OCI-LY1 (cell line): ENCODE data around the gene TEDC2.
A peak's percentile ranks its signal among the peaks of the same experiment; 100 is the strongest.

ENCODE experiments used
- H2AFZ ChIP-seq: fragments of 200-600 bp; sonication (generic), shearing (Covaris generic); 2 replicates; pipeline ENCODE4 v1.6.0; 2014; ENCODE audit warnings: antibody characterized with exemption, mild to moderate bottlenecking, low read length
- H3F3A ChIP-seq: fragments of 200-600 bp; sonication (generic), shearing (Covaris generic); 2 replicates; pipeline ENCODE4 v1.6.0; 2014; ENCODE audit warnings: mild to moderate bottlenecking, antibody characterized with exemption, low read length, moderate library complexity; ENCODE audit not compliant: insufficient read depth
- H3K27ac ChIP-seq: fragments of 200-600 bp; sonication (generic); 2 replicates; pipeline ENCODE4 v1.5.1; 2014; ENCODE audit warnings: low read length, mixed run types, mild to moderate bottlenecking, low read depth; ENCODE audit not compliant: poor library complexity, severe bottlenecking
- H3K27me3 ChIP-seq: fragments of 200-600 bp; sonication (generic); 2 replicates; pipeline ENCODE4 v1.6.0; 2014; ENCODE audit warnings: antibody characterized with exemption, mild to moderate bottlenecking, low read length, moderate library complexity; ENCODE audit not compliant: insufficient read depth
- H3K36me3 ChIP-seq: fragments of 200-600 bp; sonication (generic); 2 replicates; pipeline ENCODE4 v1.6.1; 2014; ENCODE audit warnings: mild to moderate bottlenecking, antibody characterized with exemption, low read length, moderate library complexity, mixed read lengths; ENCODE audit not compliant: insufficient read depth
- H3K4me1 ChIP-seq: fragments of 200-600 bp; sonication (generic); 2 replicates; pipeline ENCODE4 v1.5.1; 2014; ENCODE audit warnings: mild to moderate bottlenecking, low read length, moderate library complexity; ENCODE audit not compliant: insufficient read depth, severe bottlenecking
- H3K4me2 ChIP-seq: fragments of 200-600 bp; sonication (generic), shearing (Covaris generic); 2 replicates; pipeline ENCODE4 v1.6.1; 2014; ENCODE audit warnings: low read length
- H3K4me3 ChIP-seq: fragments of 200-600 bp; sonication (generic); 2 replicates; pipeline ENCODE4 v1.5.1; 2014; ENCODE audit warnings: low read length, low read depth, mild to moderate bottlenecking, mixed read lengths; ENCODE audit not compliant: poor library complexity, severe bottlenecking
- H3K79me2 ChIP-seq: fragments of 200-600 bp; shearing (Covaris generic); 2 replicates; pipeline ENCODE4 v1.6.1; 2016; ENCODE audit warnings: mixed run types, low read length, mixed read lengths; ENCODE audit not compliant: insufficient read depth
- H3K9ac ChIP-seq: fragments of 200-600 bp; sonication (generic), shearing (Covaris generic); 2 replicates; pipeline ENCODE4 v1.6.1; 2014; ENCODE audit warnings: mild to moderate bottlenecking, low read length, mixed read lengths
- H3K9me2 ChIP-seq: fragments of 200-600 bp; sonication (generic), shearing (Covaris generic); 2 replicates; pipeline ENCODE4 v1.6.1; 2014; ENCODE audit warnings: low read depth, mild to moderate bottlenecking, low read length, mixed read lengths
- H3K9me3 ChIP-seq: fragments of 200-600 bp; shearing (Covaris generic); 2 replicates; pipeline ENCODE4 v1.6.1; 2014; ENCODE audit warnings: low read length, mixed read lengths
- H4K20me1 ChIP-seq: fragments of 200-600 bp; sonication (generic), shearing (Covaris generic); 2 replicates; pipeline ENCODE4 v1.6.0; 2016; ENCODE audit warnings: mild to moderate bottlenecking, low read length; ENCODE audit not compliant: insufficient read depth
- EZH2 ChIP-seq: fragments of 200-600 bp; sonication (generic), shearing (Covaris generic); IDR thresholded peaks from 2 replicates; pipeline ENCODE4 v1.8.0; 2017; ENCODE audit warnings: borderline replicate concordance, mixed run types, mild to moderate bottlenecking, antibody characterized with exemption, low read length, moderate library complexity, mixed read lengths
- TF ChIP-seq, protein P1 (sequence below): fragments of 200-600 bp; sonication (generic), shearing (Covaris generic); IDR thresholded peaks from 2 replicates; pipeline ENCODE4 v1.5.1; 2017; ENCODE audit warnings: mild to moderate bottlenecking, antibody characterized with exemption, low read length, moderate library complexity, mixed read lengths

Gene TEDC2

GRCh38 chr16:2460391-2460713, 443 bp downstream of the TEDC2 start:
- H3F3A ChIP-seq, result 0 out of 2 replicates have a peak, but pooled peaks cover 4% of the 10 kb centered on the region
- H3K27me3 ChIP-seq, result no peaks in the 10 kb centered on the region
- H3K4me2 ChIP-seq, result peak overlapping the region; percentile 95
- H2AFZ ChIP-seq, result no peak overlapping the region
- H3K36me3 ChIP-seq, result peaks cover 38% of the 10 kb centered on the region
- no peak overlapping the region for H3K27ac ChIP-seq
- no peaks in the 10 kb centered on the region for H3K79me2 ChIP-seq
- peaks cover 28% of the 10 kb centered on the region for H3K4me1 ChIP-seq
- H4K20me1 ChIP-seq, result no peaks in the 10 kb centered on the region
- TF ChIP-seq, protein P1, sequence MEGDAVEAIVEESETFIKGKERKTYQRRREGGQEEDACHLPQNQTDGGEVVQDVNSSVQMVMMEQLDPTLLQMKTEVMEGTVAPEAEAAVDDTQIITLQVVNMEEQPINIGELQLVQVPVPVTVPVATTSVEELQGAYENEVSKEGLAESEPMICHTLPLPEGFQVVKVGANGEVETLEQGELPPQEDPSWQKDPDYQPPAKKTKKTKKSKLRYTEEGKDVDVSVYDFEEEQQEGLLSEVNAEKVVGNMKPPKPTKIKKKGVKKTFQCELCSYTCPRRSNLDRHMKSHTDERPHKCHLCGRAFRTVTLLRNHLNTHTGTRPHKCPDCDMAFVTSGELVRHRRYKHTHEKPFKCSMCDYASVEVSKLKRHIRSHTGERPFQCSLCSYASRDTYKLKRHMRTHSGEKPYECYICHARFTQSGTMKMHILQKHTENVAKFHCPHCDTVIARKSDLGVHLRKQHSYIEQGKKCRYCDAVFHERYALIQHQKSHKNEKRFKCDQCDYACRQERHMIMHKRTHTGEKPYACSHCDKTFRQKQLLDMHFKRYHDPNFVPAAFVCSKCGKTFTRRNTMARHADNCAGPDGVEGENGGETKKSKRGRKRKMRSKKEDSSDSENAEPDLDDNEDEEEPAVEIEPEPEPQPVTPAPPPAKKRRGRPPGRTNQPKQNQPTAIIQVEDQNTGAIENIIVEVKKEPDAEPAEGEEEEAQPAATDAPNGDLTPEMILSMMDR, result no peak
- TF ChIP-seq EZH2, result no peak
- H3K9me3 ChIP-seq, result no peaks in the 10 kb centered on the region
- no peaks in the 10 kb centered on the region for H3K9me2 ChIP-seq
- H3K9ac ChIP-seq, result peak overlapping the region; percentile 75
- H3K4me3 ChIP-seq, result peak overlapping the region; percentile 68

DNA sequence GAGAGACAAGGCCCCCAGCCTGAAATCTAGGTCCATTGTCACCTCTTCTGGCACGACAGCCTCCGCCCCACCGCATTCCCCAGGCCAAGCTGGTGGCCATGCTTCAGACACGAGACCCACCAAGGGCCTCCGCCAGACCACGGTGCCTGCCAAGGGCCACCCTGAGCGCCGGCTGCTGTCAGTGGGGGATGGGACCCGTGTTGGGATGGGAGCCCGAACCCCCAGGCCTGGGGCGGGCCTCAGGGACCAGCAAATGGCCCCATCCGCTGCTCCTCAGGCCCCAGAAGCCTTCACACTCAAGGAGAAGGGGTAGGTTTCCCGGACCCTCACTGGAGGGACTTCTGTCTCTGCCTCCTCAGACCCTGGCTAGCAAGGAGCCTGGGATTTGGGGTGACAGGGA, 1.0 kb downstream of the TEDC2 start:
- H3K79me2 ChIP-seq, result no peaks in the 10 kb centered on the region
- TF ChIP-seq, protein P1, result no peak
- no peak for TF ChIP-seq EZH2
- H4K20me1 ChIP-seq, result no peaks in the 10 kb centered on the region
- peak overlapping the region; percentile 68 for H3K4me3 ChIP-seq
- H3K9me3 ChIP-seq, result no peaks in the 10 kb centered on the region
- no peaks in the 10 kb centered on the region for H3K27me3 ChIP-seq
- no peak overlapping the region for H2AFZ ChIP-seq
- H3K9ac ChIP-seq, result peak overlapping the region; percentile 75; the same call in 1 of the 2 replicates
- no peak overlapping the region for H3K27ac ChIP-seq
- no peaks in the 10 kb centered on the region for H3K9me2 ChIP-seq
- H3K4me1 ChIP-seq, result peaks cover 28% of the 10 kb centered on the region
- peaks cover 32% of the 10 kb centered on the region for H3K36me3 ChIP-seq
- 0 out of 2 replicates have a peak, but pooled peaks cover 4% of the 10 kb centered on the region for H3F3A ChIP-seq
- peak overlapping the region; percentile 95 for H3K4me2 ChIP-seq

DNA sequence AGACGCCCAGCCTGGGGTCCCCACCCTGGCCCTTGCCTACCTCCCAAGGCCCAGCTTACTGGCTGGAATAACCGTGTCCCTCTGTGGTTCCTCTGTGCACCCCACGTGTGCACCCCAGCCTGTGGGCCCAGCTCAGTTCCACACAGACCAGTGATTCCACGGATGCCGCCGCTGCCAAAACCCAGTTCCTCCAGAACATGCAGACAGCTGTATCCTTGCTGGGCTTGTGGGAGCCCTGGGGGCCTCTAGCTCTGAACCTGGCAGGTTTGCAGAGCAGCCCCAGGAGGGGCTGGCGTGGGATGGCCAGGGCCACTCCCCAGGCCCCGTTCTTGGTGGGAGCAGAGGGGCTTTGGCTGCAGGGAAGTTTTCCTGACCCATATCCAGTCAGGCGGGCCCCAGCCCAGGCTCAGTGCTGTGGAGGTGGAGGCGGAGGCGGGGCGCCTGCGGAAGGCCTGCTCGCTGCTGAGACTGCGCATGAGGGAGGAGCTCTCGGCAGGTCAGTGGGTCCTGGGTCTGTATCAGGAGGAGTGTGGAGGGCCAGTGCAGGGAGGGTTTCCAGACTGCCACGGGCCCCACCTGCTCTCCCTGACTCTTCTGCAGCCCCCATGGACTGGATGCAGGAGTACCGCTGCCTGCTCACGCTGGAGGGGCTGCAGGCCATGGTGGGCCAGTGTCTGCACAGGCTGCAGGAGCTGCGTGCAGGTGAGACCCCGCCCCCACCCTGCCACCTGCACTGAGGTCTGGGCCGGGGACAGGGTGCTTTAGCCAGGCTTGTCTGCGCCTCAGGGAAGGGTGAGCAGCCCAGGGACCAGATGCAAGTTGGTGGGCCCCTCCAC, 2.3 kb downstream of the TEDC2 start:
- no peak for TF ChIP-seq EZH2
- TF ChIP-seq, protein P1, result no peak
- Histone ChIP-seq H3K36me3 (peaks cover 19% of the 10 kb centered on the region), H4K20me1 (no peaks in the 10 kb centered on the region), H3K9me2 (no peaks in the 10 kb centered on the region), H3K27me3 (no peaks in the 10 kb centered on the region), H3K79me2 (no peaks in the 10 kb centered on the region), H3K4me2 (no peak overlapping the region), H3K4me3 (no peak overlapping the region), H3F3A (0 out of 2 replicates have a peak, but pooled peaks cover 4% of the 10 kb centered on the region), H2AFZ (no peak overlapping the region), H3K27ac (no peak overlapping the region), H3K4me1 (peaks cover 33% of the 10 kb centered on the region), H3K9ac (no peak overlapping the region), H3K9me3 (no peaks in the 10 kb centered on the region)
